ENCODE results near the gene TTPAL. TPM values are rescaled to one million over a fixed set of nuclear protein-coding genes. Genes with fewer than 3 reads are reported as not detected.

The TTPAL gene
- total RNA-seq, 1 donor from 2014 or later, result 16.5 TPM

- Mint-ChIP-seq H3K4me3 (ENCODE audit: unreplicated experiment) (no peak overlapping the region), H3K4me1 (ENCODE audit: low read depth) (peaks cover 9% of the 10 kb centered on the region), H3K27me3 (ENCODE audit: low read depth) (no peaks in the 10 kb centered on the region), H3K27ac (ENCODE audit: unreplicated experiment) (no peak overlapping the region), H3K36me3 (ENCODE audit: low read depth) (no peaks in the 10 kb centered on the region), H3K9me3 (ENCODE audit: low read depth) (peaks cover 2% of the 10 kb centered on the region)
- DNase-seq (ENCODE audit: low spot score), result no peak
- TF ChIP-seq CTCF (IDR thresholded peaks at IDR 0.05), result no peak
Measured at GRCh38 chr20:44527716-44528199, 52.1 kb downstream of the TTPAL start.

GRCh38 chr20:44528309-44528708 lies 52.6 kb downstream of the TTPAL start:
- no peak overlapping the region for H3K4me3 Mint-ChIP-seq (ENCODE audit: unreplicated experiment)
- H3K27ac Mint-ChIP-seq (ENCODE audit: unreplicated experiment), result no peak overlapping the region
- DNase-seq (ENCODE audit: low spot score), result no peak
- H3K4me1 Mint-ChIP-seq (ENCODE audit: low read depth), result peaks cover 9% of the 10 kb centered on the region
- H3K9me3 Mint-ChIP-seq (ENCODE audit: low read depth), result peaks cover 2% of the 10 kb centered on the region
- H3K36me3 Mint-ChIP-seq (ENCODE audit: low read depth), result no peaks in the 10 kb centered on the region
- no peaks in the 10 kb centered on the region for H3K27me3 Mint-ChIP-seq (ENCODE audit: low read depth)
- TF ChIP-seq CTCF (IDR thresholded peaks at IDR 0.05), result no peak

GRCh38 chr20:44532259-44532980 lies 56.7 kb downstream of the TTPAL start:
- Mint-ChIP-seq H3K4me1 (ENCODE audit: low read depth) (peaks cover 4% of the 10 kb centered on the region), H3K4me3 (ENCODE audit: unreplicated experiment) (no peak overlapping the region), H3K27me3 (ENCODE audit: low read depth) (no peaks in the 10 kb centered on the region), H3K36me3 (ENCODE audit: low read depth) (no peaks in the 10 kb centered on the region), H3K27ac (ENCODE audit: unreplicated experiment) (no peak overlapping the region), H3K9me3 (ENCODE audit: low read depth) (no peaks in the 10 kb centered on the region)
- TF ChIP-seq CTCF (IDR thresholded peaks at IDR 0.05), result no peak
- no peak for DNase-seq (ENCODE audit: low spot score)

GRCh38 chr20:44532981-44533331 lies 57.3 kb downstream of the TTPAL start:
- TF ChIP-seq CTCF (IDR thresholded peaks at IDR 0.05), result no peak
- no peak for DNase-seq (ENCODE audit: low spot score)
- Mint-ChIP-seq H3K36me3 (ENCODE audit: low read depth) (no peaks in the 10 kb centered on the region), H3K9me3 (ENCODE audit: low read depth) (no peaks in the 10 kb centered on the region), H3K27me3 (ENCODE audit: low read depth) (no peaks in the 10 kb centered on the region), H3K27ac (ENCODE audit: unreplicated experiment) (no peak overlapping the region), H3K4me3 (ENCODE audit: unreplicated experiment) (no peak overlapping the region), H3K4me1 (ENCODE audit: low read depth) (peaks cover 4% of the 10 kb centered on the region)

- no peaks in the 10 kb centered on the region for H3K9me3 Mint-ChIP-seq (ENCODE audit: low read depth)
- no peak overlapping the region for H3K4me3 Mint-ChIP-seq (ENCODE audit: unreplicated experiment)
- TF ChIP-seq CTCF (IDR thresholded peaks at IDR 0.05), result no peak
- no peak overlapping the region for H3K27ac Mint-ChIP-seq (ENCODE audit: unreplicated experiment)
- H3K27me3 Mint-ChIP-seq (ENCODE audit: low read depth), result no peaks in the 10 kb centered on the region
- peaks cover 4% of the 10 kb centered on the region for H3K4me1 Mint-ChIP-seq (ENCODE audit: low read depth)
- no peak for DNase-seq (ENCODE audit: low spot score)
- H3K36me3 Mint-ChIP-seq (ENCODE audit: low read depth), result no peaks in the 10 kb centered on the region
Measured at GRCh38 chr20:44533928-44534327, 58.3 kb downstream of the TTPAL start.

All from chondrocyte (in vitro differentiated cells).